Measurements from ENCODE around the gene IL1B. TPM values are rescaled to one million over a fixed set of nuclear protein-coding genes. Genes with fewer than 3 reads are reported as not detected.
A peak's percentile ranks its signal among the peaks of the same experiment; 100 is the strongest.
"Not testable (repeated sequence)": the region's sequence is repeated elsewhere in the genome, so short reads cannot be mapped to it uniquely, and the experiment has no call there.

IL1B gene
- total and polyA plus RNA-seq, 4 donors, result 0.25 to 3.1 (median 0.76) TPM

- H3K27ac ChIP-seq (ENCODE audit: low read depth in 1 of 2, low read length in 2 of 2), result peak overlapping the region in 1 of 2 donors; percentile 9
- H3K4me1 ChIP-seq (ENCODE audit: control insufficient read depth in 4 of 4, insufficient read depth in 4 of 4, low read length in 3 of 4), result peaks cover 3 to 10% (median 8%) of the 10 kb centered on the region in 4 donors
- H3K9ac ChIP-seq (ENCODE audit: low read depth in 1 of 2, low read length in 2 of 2), result no peak overlapping the region
- TF ChIP-seq RAD21 (IDR thresholded peaks at IDR 0.05), result no peak
- H3K36me3 ChIP-seq (ENCODE audit: control insufficient read depth in 4 of 4, insufficient read depth in 3 of 4, low read depth in 1 of 4, low read length in 3 of 4), result no peaks in the 10 kb centered on the region
- H3K4me3 ChIP-seq (ENCODE audit: low read depth in 1 of 3, low read length in 3 of 3), result no peak overlapping the region
- H3K9me3 ChIP-seq (ENCODE audit: control insufficient read depth in 4 of 4, low read length in 3 of 4), result no peaks in the 10 kb centered on the region
- H3K27me3 ChIP-seq (ENCODE audit: control insufficient read depth in 4 of 4, insufficient read depth in 4 of 4, low read length in 3 of 4), result no peaks in the 10 kb centered on the region
- no peak for DNase-seq (ENCODE audit: low spot score)
These were observed 2.6 kb downstream of the IL1B start for GRCh38 chr2:112833976-112834375.

GRCh38 chr2:112833639-112833931, 3.0 kb downstream of the IL1B start:
- not testable (repeated sequence) for H3K9me3 ChIP-seq (ENCODE audit: control insufficient read depth in 4 of 4, low read length in 3 of 4); DNase-seq (ENCODE audit: low spot score); H3K9ac ChIP-seq (ENCODE audit: low read depth in 1 of 2, low read length in 2 of 2); H3K27ac ChIP-seq (ENCODE audit: low read depth in 1 of 2, low read length in 2 of 2); H3K36me3 ChIP-seq (ENCODE audit: control insufficient read depth in 4 of 4, insufficient read depth in 3 of 4, low read depth in 1 of 4, low read length in 3 of 4); H3K27me3 ChIP-seq (ENCODE audit: control insufficient read depth in 4 of 4, insufficient read depth in 4 of 4, low read length in 3 of 4); H3K4me3 ChIP-seq (ENCODE audit: low read depth in 1 of 3, low read length in 3 of 3)
- WGBS, result 97% methylated on average over 5 of the region's 5 CpGs
- peaks cover 3 to 10% (median 8%) of the 10 kb centered on the region in 4 donors for H3K4me1 ChIP-seq (ENCODE audit: control insufficient read depth in 4 of 4, insufficient read depth in 4 of 4, low read length in 3 of 4)

GRCh38 chr2:112832841-112833638, 3.5 kb downstream of the IL1B start:
- H3K4me1 ChIP-seq (ENCODE audit: control insufficient read depth in 4 of 4, insufficient read depth in 4 of 4, low read length in 3 of 4), result peaks cover 3 to 10% (median 8%) of the 10 kb centered on the region in 4 donors

More at GRCh38 chr2:112832841-112833638, 3.5 kb downstream of the IL1B start:
- no peaks in the 10 kb centered on the region for H3K27me3 ChIP-seq (ENCODE audit: control insufficient read depth in 4 of 4, insufficient read depth in 4 of 4, low read length in 3 of 4)
- no peak overlapping the region for H3K9ac ChIP-seq (ENCODE audit: low read depth in 1 of 2, low read length in 2 of 2)
- DNase-seq (ENCODE audit: low spot score), result no peak
- TF ChIP-seq HNF4G (IDR thresholded peaks at IDR 0.05) (no peak), FOXA2 (IDR thresholded peaks at IDR 0.05) (no peak), TAF1 (conservative IDR thresholded peaks at IDR 0.05) (no peak), MAX (IDR thresholded peaks at IDR 0.05) (no peak), EGR1 (IDR thresholded peaks at IDR 0.05; ENCODE audit: low read depth in 2 of 2) (no peak), HNF4A (conservative IDR thresholded peaks at IDR 0.05) (no peak), RAD21 (IDR thresholded peaks at IDR 0.05) (no peak), YY1 (IDR thresholded peaks at IDR 0.05) (no peak), CTCF (IDR thresholded peaks at IDR 0.05; ENCODE audit: low read depth, low read length, missing input control) (no peak), REST (IDR thresholded peaks at IDR 0.05) (no peak), NR2F2 (IDR thresholded peaks at IDR 0.05) (no peak), ZBTB33 (IDR thresholded peaks at IDR 0.05) (no peak), SP1 (IDR thresholded peaks at IDR 0.05) (no peak), GABPA (IDR thresholded peaks at IDR 0.05 in 1 of 2, conservative IDR thresholded peaks at IDR 0.05 in 1 of 2) (no peak), JUND (IDR thresholded peaks at IDR 0.05) (no peak), FOXA1 (IDR thresholded peaks at IDR 0.05) (no peak), RXRA (IDR thresholded peaks at IDR 0.05) (no peak), ATF3 (IDR thresholded peaks at IDR 0.05) (no peak)
- H3K36me3 ChIP-seq (ENCODE audit: control insufficient read depth in 4 of 4, insufficient read depth in 3 of 4, low read depth in 1 of 4, low read length in 3 of 4), result no peaks in the 10 kb centered on the region
- H3K4me3 ChIP-seq (ENCODE audit: low read depth in 1 of 3, low read length in 3 of 3), result no peak overlapping the region
- H3K27ac ChIP-seq (ENCODE audit: low read depth in 1 of 2, low read length in 2 of 2), result no peak overlapping the region
- WGBS, result 95% methylated on average over 14 of the region's 14 CpGs
- H3K9me3 ChIP-seq (ENCODE audit: control insufficient read depth in 4 of 4, low read length in 3 of 4), result no peaks in the 10 kb centered on the region
